Mucosa of gallbladder (tissue), 1 donor: ENCODE data around the gene NMU. TPM values are rescaled to one million over a fixed set of nuclear protein-coding genes. Genes with fewer than 3 reads are reported as not detected.
"Not testable (repeated sequence)": the region's sequence is repeated elsewhere in the genome, so short reads cannot be mapped to it uniquely, and the experiment has no call there.

Source experiments
- DNase-seq: peaks from one replicate; pipeline ENCODE4 v3.0.0-alpha.2; 2020; ENCODE audit warnings: low spot score
- total RNA-seq: library from RNA; stranded (reverse); gene quantifications from one replicate; pipeline ENCODE4 v1.2.1, GENCODE V29; 2021
- donor health status: DM: no; HTN: no; CAD: no.

The NMU gene
- total RNA-seq, 1 donor from 2014 or later = 0.75 TPM

- not testable (repeated sequence) for DNase-seq
These were observed 12.0 kb downstream of the NMU start for GRCh38 chr4:55624063-55624462.

GRCh38 chr4:55618546-55619143 is 17.5 kb downstream of the NMU start:
- no peak for DNase-seq

GRCh38 chr4:55617587-55618197 is 18.4 kb downstream of the NMU start:
- no peak for DNase-seq

- no peak for DNase-seq
These were observed 21.1 kb downstream of the NMU start for GRCh38 chr4:55615008-55615407.

GRCh38 chr4:55613621-55614020 is 22.5 kb downstream of the NMU start:
- no peak for DNase-seq

- DNase-seq = no peak
These were observed 23.8 kb downstream of the NMU start for GRCh38 chr4:55612341-55612740.

GRCh38 chr4:55611358-55612059 is 24.6 kb downstream of the NMU start:
- DNase-seq = no peak

- no peak for DNase-seq
These were observed 25.7 kb downstream of the NMU start for GRCh38 chr4:55610381-55610780.

GRCh38 chr4:55609393-55609866 is 26.7 kb downstream of the NMU start:
- DNase-seq = no peak

- no peak for DNase-seq
These were observed 27.5 kb downstream of the NMU start for GRCh38 chr4:55608591-55608990.

GRCh38 chr4:55604996-55605395 is 31.1 kb downstream of the NMU start:
- no peak for DNase-seq

- no peak for DNase-seq
These were observed 35.5 kb downstream of the NMU start for GRCh38 chr4:55600640-55601039.

- no peak for DNase-seq
These were observed 37.5 kb downstream of the NMU start for GRCh38 chr4:55598641-55599040.

- DNase-seq = no peak
These were observed 44.1 kb downstream of the NMU start, which contains the start of gene PDCL2 for GRCh38 chr4:55592014-55592413. Gene PDCL2, minus strand, starts transcription at chr4:55592245. Its CDS starts 136 bp downstream, at chr4:55592109.

- no peak for DNase-seq
These were observed 47.9 kb downstream of the NMU start for GRCh38 chr4:55588160-55588559.

- DNase-seq = not testable (repeated sequence)
These were observed 53.3 kb downstream of the NMU start for GRCh38 chr4:55582773-55583172.

- no peak for DNase-seq
These were observed 57.6 kb downstream of the NMU start for GRCh38 chr4:55578341-55579010.

GRCh38 chr4:55575513-55575912 is 60.6 kb downstream of the NMU start:
- no peak for DNase-seq

GRCh38 chr4:55574252-55574651 is 61.8 kb downstream of the NMU start:
- no peak for DNase-seq

GRCh38 chr4:55571806-55572205 is 64.3 kb downstream of the NMU start:
- no peak for DNase-seq

- no peak for DNase-seq
These were observed 67.1 kb downstream of the NMU start for GRCh38 chr4:55568905-55569504.

- DNase-seq = no peak
These were observed 74.2 kb downstream of the NMU start for GRCh38 chr4:55561889-55562288.
